ENCODE results near the gene ROCK2.

DNA sequence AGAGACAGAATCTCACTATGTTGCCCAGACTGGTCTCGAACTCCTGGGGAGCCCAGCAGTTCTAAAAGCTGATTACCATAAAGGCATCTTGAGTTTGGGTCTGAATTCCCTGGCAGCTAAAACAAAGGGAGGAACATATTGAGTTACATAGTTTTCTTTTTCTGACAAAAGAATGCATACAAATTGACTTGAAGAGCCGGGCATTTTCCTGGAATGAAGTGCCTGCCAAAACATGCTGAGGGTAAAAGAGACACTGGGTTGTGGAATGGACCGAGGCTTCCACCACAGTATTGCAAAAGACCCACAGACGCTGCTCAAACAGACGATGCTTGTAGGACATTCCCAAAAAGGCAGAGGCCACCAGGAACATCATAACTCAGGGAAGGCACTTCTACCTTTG lies 35.1 kb upstream of the ROCK2 start:
- TF ChIP-seq, protein P1, sequence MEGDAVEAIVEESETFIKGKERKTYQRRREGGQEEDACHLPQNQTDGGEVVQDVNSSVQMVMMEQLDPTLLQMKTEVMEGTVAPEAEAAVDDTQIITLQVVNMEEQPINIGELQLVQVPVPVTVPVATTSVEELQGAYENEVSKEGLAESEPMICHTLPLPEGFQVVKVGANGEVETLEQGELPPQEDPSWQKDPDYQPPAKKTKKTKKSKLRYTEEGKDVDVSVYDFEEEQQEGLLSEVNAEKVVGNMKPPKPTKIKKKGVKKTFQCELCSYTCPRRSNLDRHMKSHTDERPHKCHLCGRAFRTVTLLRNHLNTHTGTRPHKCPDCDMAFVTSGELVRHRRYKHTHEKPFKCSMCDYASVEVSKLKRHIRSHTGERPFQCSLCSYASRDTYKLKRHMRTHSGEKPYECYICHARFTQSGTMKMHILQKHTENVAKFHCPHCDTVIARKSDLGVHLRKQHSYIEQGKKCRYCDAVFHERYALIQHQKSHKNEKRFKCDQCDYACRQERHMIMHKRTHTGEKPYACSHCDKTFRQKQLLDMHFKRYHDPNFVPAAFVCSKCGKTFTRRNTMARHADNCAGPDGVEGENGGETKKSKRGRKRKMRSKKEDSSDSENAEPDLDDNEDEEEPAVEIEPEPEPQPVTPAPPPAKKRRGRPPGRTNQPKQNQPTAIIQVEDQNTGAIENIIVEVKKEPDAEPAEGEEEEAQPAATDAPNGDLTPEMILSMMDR (IDR thresholded peaks at IDR 0.05) = no peak
- TF ChIP-seq POLR2A (IDR thresholded peaks at IDR 0.05) (no peak), POLR2AphosphoS5 (IDR thresholded peaks at IDR 0.05) (peak; percentile 54)
